GM18907 (cell line): ENCODE results near the gene C2CD5.
A peak's percentile ranks its signal among the peaks of the same experiment; 100 is the strongest.
"Not testable (repeated sequence)": the region's sequence is repeated elsewhere in the genome, so short reads cannot be mapped to it uniquely, and the experiment has no call there.

Experiments
- ATAC-seq: cut with Tn5 transposase; IDR thresholded peaks from one replicate; pipeline ENCODE4 v1.9.1; 2021; ENCODE audit warnings: mild to moderate bottlenecking, moderate library complexity; ENCODE audit not compliant: unreplicated experiment

C2CD5 gene

GRCh38 chr12:22536346-22536945, 7.9 kb downstream of the C2CD5 start:
- no peak for ATAC-seq

GRCh38 chr12:22535478-22535877, 8.9 kb downstream of the C2CD5 start:
- no peak for ATAC-seq

GRCh38 chr12:22535038-22535437, 9.3 kb downstream of the C2CD5 start:
- no peak for ATAC-seq

GRCh38 chr12:22533155-22533554, 11.2 kb downstream of the C2CD5 start:
- no peak for ATAC-seq

GRCh38 chr12:22532317-22532716, 12.0 kb downstream of the C2CD5 start:
- ATAC-seq: no peak

- no peak for ATAC-seq
Measured at GRCh38 chr12:22531205-22531604, 13.1 kb downstream of the C2CD5 start.

- peak; percentile 84 for ATAC-seq
Measured at GRCh38 chr12:22529281-22530060, 14.9 kb downstream of the C2CD5 start.

GRCh38 chr12:22527999-22528398, 16.3 kb downstream of the C2CD5 start:
- no peak for ATAC-seq

- no peak for ATAC-seq
Measured at GRCh38 chr12:22526836-22527235, 17.5 kb downstream of the C2CD5 start.

- ATAC-seq: no peak
Measured at GRCh38 chr12:22525426-22525825, 18.9 kb downstream of the C2CD5 start.

GRCh38 chr12:22518998-22519397, 25.3 kb downstream of the C2CD5 start:
- no peak for ATAC-seq

GRCh38 chr12:22518060-22518719, 26.2 kb downstream of the C2CD5 start:
- no peak for ATAC-seq

- ATAC-seq: no peak
Measured at GRCh38 chr12:22514875-22515274, 29.5 kb downstream of the C2CD5 start.

- ATAC-seq: no peak
Measured at GRCh38 chr12:22505826-22506225, 38.5 kb downstream of the C2CD5 start.

- ATAC-seq: no peak
Measured at GRCh38 chr12:22500100-22500499, 44.2 kb downstream of the C2CD5 start.

- ATAC-seq: no peak
Measured at GRCh38 chr12:22499445-22499844, 44.9 kb downstream of the C2CD5 start.

GRCh38 chr12:22494319-22494718, 50.0 kb downstream of the C2CD5 start:
- no peak for ATAC-seq

- ATAC-seq: peak; percentile 89
Measured at GRCh38 chr12:22491034-22491433, 53.3 kb downstream of the C2CD5 start.

- no peak for ATAC-seq
Measured at GRCh38 chr12:22488478-22488877, 55.9 kb downstream of the C2CD5 start.

GRCh38 chr12:22487683-22488082, 56.7 kb downstream of the C2CD5 start:
- not testable (repeated sequence) for ATAC-seq

- ATAC-seq: no peak
Measured at GRCh38 chr12:22481547-22482104, 62.7 kb downstream of the C2CD5 start.

- ATAC-seq: not testable (repeated sequence)
Measured at GRCh38 chr12:22480814-22481213, 63.5 kb downstream of the C2CD5 start.
